A673 (cell line): Measurements from ENCODE around the gene SLC39A2. TPM values are rescaled to one million over a fixed set of nuclear protein-coding genes. Genes with fewer than 3 reads are reported as not detected.

Source experiments
- BruUV-seq: library from RNA; stranded (reverse); fragments of 400-500 nt; replicated peaks from 2 replicates; lab custom pipeline; 2021; lab: Mats Ljungman, UMichigan
- CTCF ChIA-PET: fragments of 300-600 bp; sonication (Branson Sonifier 250); formaldehyde crosslinking; loops from one replicate; lab custom pipeline; 2022; ENCODE audit warnings: antibody characterized with exemption; lab: Charles Lee
- POLR2A ChIA-PET: fragments of 300-600 bp; sonication (Branson Sonifier 250); formaldehyde crosslinking; loops from one replicate; lab custom pipeline; 2022; ENCODE audit warnings: antibody characterized with exemption; ENCODE audit not compliant: low non-redundant PET; lab: Charles Lee
- DNase-seq: peaks from one replicate; pipeline ENCODE4 v3.0.0-alpha.2; 2015; ENCODE audit warnings: low spot score
- H3K27ac ChIP-seq: fragments of 200-600 bp; sonication (generic); 2 replicates; pipeline ENCODE4 v1.5.1; 2016; ENCODE audit warnings: mixed run types, low read depth, mild to moderate bottlenecking, mixed read lengths, antibody characterized with exemption, low read length; ENCODE audit not compliant: poor library complexity, severe bottlenecking
- H3K27me3 ChIP-seq: fragments of 200-600 bp; sonication (generic); replicated peaks from 2 replicates; pipeline ENCODE4 v1.6.1; 2017; ENCODE audit warnings: mixed run types, low read depth, mild to moderate bottlenecking, mixed read lengths, antibody characterized with exemption, low read length; ENCODE audit not compliant: insufficient read depth, poor library complexity
- H3K36me3 ChIP-seq: fragments of 200-600 bp; sonication (generic); 2 replicates; pipeline ENCODE4 v1.6.1; 2016; ENCODE audit warnings: mixed run types, mild to moderate bottlenecking, mixed read lengths, antibody characterized with exemption, low read length; ENCODE audit not compliant: insufficient read depth, poor library complexity, severe bottlenecking
- H3K4me1 ChIP-seq: fragments of 200-600 bp; sonication (generic); 2 replicates; pipeline ENCODE4 v1.6.1; 2017; ENCODE audit warnings: mixed run types, mild to moderate bottlenecking, mixed read lengths, antibody characterized with exemption, low read length; ENCODE audit not compliant: insufficient read depth, poor library complexity, severe bottlenecking
- H3K4me3 ChIP-seq: fragments of 200-600 bp; sonication (generic); 2 replicates; pipeline ENCODE4 v1.5.1; 2016; ENCODE audit warnings: low read depth, mixed run types, mild to moderate bottlenecking, mixed read lengths, low read length; ENCODE audit not compliant: poor library complexity, severe bottlenecking
- H3K9me3 ChIP-seq: fragments of 200-600 bp; sonication (generic); 2 replicates; pipeline ENCODE4 v1.6.1; 2016; ENCODE audit warnings: mixed run types, low read depth, mild to moderate bottlenecking, mixed read lengths, antibody characterized with exemption, low read length; ENCODE audit not compliant: poor library complexity, severe bottlenecking
- EZH2 ChIP-seq: fragments of 200-600 bp; sonication (generic); IDR thresholded peaks from 2 replicates; pipeline ENCODE4 v1.6.1; 2017; ENCODE audit warnings: borderline replicate concordance, low read depth, mild to moderate bottlenecking, mixed read lengths, antibody characterized with exemption, low read length; ENCODE audit not compliant: poor library complexity, severe bottlenecking
- intact Hi-C: fragments of 100-400 bp; cut with micrococcal nuclease; formaldehyde crosslinking; loops from one replicate; pipeline ENCODE4 v1.10.0; 2022; ENCODE audit not compliant: unreplicated experiment
- total RNA-seq: library from RNA; stranded (reverse); gene quantifications from 2 replicates; pipeline ENCODE4 v1.2.3, GENCODE V29; 2021
- TF ChIP-seq, protein P1 (sequence below): fragments of 300-800, 200-600 bp; sonication (generic); conservative IDR thresholded peaks from 2 replicates; pipeline ENCODE4 v1.5.1; 2017; ENCODE audit warnings: low read depth, mild to moderate bottlenecking, antibody characterized with exemption, low read length, moderate library complexity, mixed read lengths

Gene SLC39A2
- total RNA-seq, 1 experiment from 2014 or later = not detected

GRCh38 chr14:21015312-21015711 lies 16.2 kb downstream of the SLC39A2 start:
- Histone ChIP-seq H3K4me1 (no peaks in the 10 kb centered on the region), H3K27ac (no peak overlapping the region), H3K36me3 (no peaks in the 10 kb centered on the region), H3K9me3 (no peaks in the 10 kb centered on the region), H3K27me3 (no peaks in the 10 kb centered on the region), H3K4me3 (no peak overlapping the region)
- no TSS peak for BruUV-seq
- DNase-seq = no peak
- ChIA-PET CTCF (interaction anchor here (0.6 to 2.6 kb wide), 25 partner anchors 8 to 218 kb away, joined by 3 to 55 read pairs (median 5); partner anchors contain the start of gene ARHGEF40), POLR2A (interaction anchor here (0.6 kb wide), 1 partner anchor 11 kb away, joined by 3 read pairs; no protein-coding TSS in a partner anchor)
- intact Hi-C loops = loop anchor here (10.0 kb wide), 1 partner anchor 179 kb away; no protein-coding TSS in a partner anchor
- no peak for TF ChIP-seq EZH2
- TF ChIP-seq, protein P1, sequence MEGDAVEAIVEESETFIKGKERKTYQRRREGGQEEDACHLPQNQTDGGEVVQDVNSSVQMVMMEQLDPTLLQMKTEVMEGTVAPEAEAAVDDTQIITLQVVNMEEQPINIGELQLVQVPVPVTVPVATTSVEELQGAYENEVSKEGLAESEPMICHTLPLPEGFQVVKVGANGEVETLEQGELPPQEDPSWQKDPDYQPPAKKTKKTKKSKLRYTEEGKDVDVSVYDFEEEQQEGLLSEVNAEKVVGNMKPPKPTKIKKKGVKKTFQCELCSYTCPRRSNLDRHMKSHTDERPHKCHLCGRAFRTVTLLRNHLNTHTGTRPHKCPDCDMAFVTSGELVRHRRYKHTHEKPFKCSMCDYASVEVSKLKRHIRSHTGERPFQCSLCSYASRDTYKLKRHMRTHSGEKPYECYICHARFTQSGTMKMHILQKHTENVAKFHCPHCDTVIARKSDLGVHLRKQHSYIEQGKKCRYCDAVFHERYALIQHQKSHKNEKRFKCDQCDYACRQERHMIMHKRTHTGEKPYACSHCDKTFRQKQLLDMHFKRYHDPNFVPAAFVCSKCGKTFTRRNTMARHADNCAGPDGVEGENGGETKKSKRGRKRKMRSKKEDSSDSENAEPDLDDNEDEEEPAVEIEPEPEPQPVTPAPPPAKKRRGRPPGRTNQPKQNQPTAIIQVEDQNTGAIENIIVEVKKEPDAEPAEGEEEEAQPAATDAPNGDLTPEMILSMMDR = no peak

GRCh38 chr14:21016413-21017190 lies 17.5 kb downstream of the SLC39A2 start:
- CTCF ChIA-PET = interaction anchor here (0.7 to 2.6 kb wide), 2 partner anchors 88 to 522 kb away, joined by 4 to 55 read pairs; no protein-coding TSS in a partner anchor

DNA sequence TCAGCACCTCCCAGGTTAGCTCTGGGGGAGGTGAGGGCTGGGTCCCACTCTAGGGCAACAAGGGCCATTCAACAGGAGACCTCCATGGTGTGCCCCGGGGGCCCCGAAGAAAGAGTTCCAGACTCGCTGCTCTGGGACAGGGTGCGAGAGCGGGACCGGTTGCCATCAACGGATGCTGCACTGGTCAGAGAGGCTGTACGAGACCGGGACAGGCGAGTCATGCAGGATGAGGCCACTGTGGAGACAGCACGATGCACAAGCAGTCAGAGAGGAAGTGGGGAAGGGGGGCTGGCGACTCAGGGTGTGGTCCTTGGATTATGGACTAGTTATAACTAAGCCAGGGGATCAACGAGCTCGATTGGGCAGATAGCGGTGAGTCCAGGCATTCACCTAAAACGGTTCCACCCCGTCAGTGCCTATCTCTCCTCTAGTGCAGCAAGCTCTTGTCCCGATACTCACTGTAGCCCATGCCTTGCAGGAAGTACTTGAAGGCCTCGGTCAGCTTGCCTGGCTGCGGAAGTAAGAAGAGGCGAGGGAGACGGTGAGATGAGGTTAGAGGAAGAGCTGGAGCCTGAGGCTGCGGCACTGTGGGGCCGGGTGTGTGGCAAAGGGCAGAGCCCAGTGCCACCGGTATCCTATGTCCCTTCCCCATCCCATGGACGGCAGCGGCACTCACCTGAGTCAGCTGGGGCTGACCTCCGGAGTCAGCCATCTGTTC lies 18.6 kb downstream of the SLC39A2 start:
- no TSS peak for BruUV-seq
- H3K9me3 ChIP-seq = no peaks in the 10 kb centered on the region
- H3K36me3 ChIP-seq = no peaks in the 10 kb centered on the region
- intact Hi-C loops = loop anchor here (10.0 kb wide), 1 partner anchor 177 kb away; no protein-coding TSS in a partner anchor
- CTCF ChIA-PET = no interaction called here
- H3K27ac ChIP-seq = no peak overlapping the region
- no peak overlapping the region for H3K4me3 ChIP-seq
- no peaks in the 10 kb centered on the region for H3K27me3 ChIP-seq
- no peak for TF ChIP-seq EZH2
- TF ChIP-seq, protein P1 = no peak
- no peaks in the 10 kb centered on the region for H3K4me1 ChIP-seq
- no peak for DNase-seq
- POLR2A ChIA-PET = no interaction called here

More at GRCh38 chr14:21016413-21017190, 17.5 kb downstream of the SLC39A2 start:
- no peaks in the 10 kb centered on the region for H3K4me1 ChIP-seq
- no peaks in the 10 kb centered on the region for H3K9me3 ChIP-seq
- no peak overlapping the region for H3K4me3 ChIP-seq
- no peak for DNase-seq
- H3K36me3 ChIP-seq = no peaks in the 10 kb centered on the region
- TF ChIP-seq, protein P1 = no peak
- TF ChIP-seq EZH2 = no peak
- H3K27me3 ChIP-seq = no peaks in the 10 kb centered on the region
- H3K27ac ChIP-seq = no peak overlapping the region
- BruUV-seq = no TSS peak
- intact Hi-C loops = loop anchor here (10.0 kb wide), 1 partner anchor 178 kb away; no protein-coding TSS in a partner anchor
- POLR2A ChIA-PET = no interaction called here
